Central memory CD8-positive, alpha-beta T cell (primary cell): ENCODE measurements around the gene CTCFL.

ENCODE experiments used
- ATAC-seq: fragments of 150-1000 bp; cut with Tn5 transposase; replicated peaks from 2 replicates; pipeline ENCODE4 v1.10.0; 2022; ENCODE audit warnings: mild to moderate bottlenecking, moderate FRiP score, moderate number of reproducible peaks; ENCODE audit not compliant: poor library complexity, severe bottlenecking; ENCODE audit errors: extremely low read depth
- DNase-seq, 2 donors: peaks; one replicate each; pipeline ENCODE4 v3.0.0; 2021; ENCODE audit warnings: low spot score in 2 of 2
- H3K27ac Mint-ChIP-seq: one replicate; pipeline ENCODE4 v1.8.0; 2022; ENCODE audit warnings: low read depth, mild to moderate bottlenecking, moderate library complexity, mixed read lengths
- H3K27me3 Mint-ChIP-seq: one replicate; pipeline ENCODE4 v1.8.0; 2022; ENCODE audit warnings: mixed read lengths
- H3K36me3 Mint-ChIP-seq: one replicate; pipeline ENCODE4 v1.8.0; 2022; ENCODE audit warnings: mild to moderate bottlenecking, moderate library complexity, mixed read lengths; ENCODE audit not compliant: insufficient read depth
- H3K4me1 Mint-ChIP-seq: one replicate; pipeline ENCODE4 v1.8.0; 2022; ENCODE audit warnings: mixed read lengths
- H3K4me3 Mint-ChIP-seq: one replicate; pipeline ENCODE4 v1.8.0; 2022; ENCODE audit warnings: mild to moderate bottlenecking, moderate library complexity, mixed read lengths
- H3K9me3 Mint-ChIP-seq: one replicate; pipeline ENCODE4 v1.8.0; 2022; ENCODE audit warnings: mixed read lengths

The CTCFL gene

GRCh38 chr20:57564951-57565642 is 40.2 kb upstream of the CTCFL start:
- no peak overlapping the region for H3K4me3 Mint-ChIP-seq
- ATAC-seq (no peak), DNase-seq (no peak)
- no peak overlapping the region for H3K27ac Mint-ChIP-seq
- no peaks in the 10 kb centered on the region for H3K36me3 Mint-ChIP-seq
- peaks cover 77% of the 10 kb centered on the region for H3K27me3 Mint-ChIP-seq
- no peaks in the 10 kb centered on the region for H3K4me1 Mint-ChIP-seq
- H3K9me3 Mint-ChIP-seq: no peaks in the 10 kb centered on the region

- Mint-ChIP-seq H3K4me1 (no peaks in the 10 kb centered on the region), H3K27me3 (peaks cover 77% of the 10 kb centered on the region), H3K9me3 (no peaks in the 10 kb centered on the region), H3K27ac (no peak overlapping the region), H3K4me3 (no peak overlapping the region), H3K36me3 (no peaks in the 10 kb centered on the region)
- ATAC-seq (no peak), DNase-seq (no peak)
Observed at GRCh38 chr20:57564180-57564802, 39.4 kb upstream of the CTCFL start.

- Mint-ChIP-seq H3K9me3 (no peaks in the 10 kb centered on the region), H3K27ac (no peak overlapping the region), H3K36me3 (no peaks in the 10 kb centered on the region), H3K27me3 (peaks cover 77% of the 10 kb centered on the region), H3K4me3 (no peak overlapping the region), H3K4me1 (no peaks in the 10 kb centered on the region)
- ATAC-seq (no peak), DNase-seq (no peak)
Observed at GRCh38 chr20:57563522-57563921, 38.6 kb upstream of the CTCFL start.

GRCh38 chr20:57562541-57563465 is 37.9 kb upstream of the CTCFL start:
- H3K27ac Mint-ChIP-seq: no peak overlapping the region
- H3K9me3 Mint-ChIP-seq: no peaks in the 10 kb centered on the region
- DNase-seq (no peak), ATAC-seq (no peak)
- no peak overlapping the region for H3K4me3 Mint-ChIP-seq
- peaks cover 77% of the 10 kb centered on the region for H3K27me3 Mint-ChIP-seq
- H3K4me1 Mint-ChIP-seq: no peaks in the 10 kb centered on the region
- no peaks in the 10 kb centered on the region for H3K36me3 Mint-ChIP-seq

GRCh38 chr20:57561356-57562279 is 36.7 kb upstream of the CTCFL start:
- peaks cover 78% of the 10 kb centered on the region for H3K27me3 Mint-ChIP-seq
- no peak overlapping the region for H3K27ac Mint-ChIP-seq
- H3K9me3 Mint-ChIP-seq: no peaks in the 10 kb centered on the region
- H3K36me3 Mint-ChIP-seq: no peaks in the 10 kb centered on the region
- H3K4me3 Mint-ChIP-seq: no peak overlapping the region
- no peaks in the 10 kb centered on the region for H3K4me1 Mint-ChIP-seq
- DNase-seq: no peak
- ATAC-seq: no peak

GRCh38 chr20:57560554-57561355 is 35.8 kb upstream of the CTCFL start, which contains the start of gene PCK1:
PCK1 (plus strand) TSS chr20:57561110; CDS start chr20:57561412, 302 bp downstream.
- peaks cover 78% of the 10 kb centered on the region for H3K27me3 Mint-ChIP-seq
- no peaks in the 10 kb centered on the region for H3K9me3 Mint-ChIP-seq
- ATAC-seq (no peak), DNase-seq (no peak)
- no peaks in the 10 kb centered on the region for H3K4me1 Mint-ChIP-seq
- no peaks in the 10 kb centered on the region for H3K36me3 Mint-ChIP-seq
- no peak within 1 kb of the TSS for H3K27ac Mint-ChIP-seq
- H3K4me3 Mint-ChIP-seq: no peak within 1 kb of the TSS

- Mint-ChIP-seq H3K4me3 (no peak overlapping the region), H3K36me3 (no peaks in the 10 kb centered on the region), H3K27me3 (peaks cover 77% of the 10 kb centered on the region), H3K4me1 (no peaks in the 10 kb centered on the region), H3K9me3 (no peaks in the 10 kb centered on the region), H3K27ac (no peak overlapping the region)
- ATAC-seq (no peak), DNase-seq (no peak)
Observed at GRCh38 chr20:57559658-57560553, 35.0 kb upstream of the CTCFL start.

- ATAC-seq (no peak), DNase-seq (no peak)
- no peaks in the 10 kb centered on the region for H3K36me3 Mint-ChIP-seq
- peaks cover 77% of the 10 kb centered on the region for H3K27me3 Mint-ChIP-seq
- no peak overlapping the region for H3K27ac Mint-ChIP-seq
- no peaks in the 10 kb centered on the region for H3K4me1 Mint-ChIP-seq
- no peak overlapping the region for H3K4me3 Mint-ChIP-seq
- no peaks in the 10 kb centered on the region for H3K9me3 Mint-ChIP-seq
Observed at GRCh38 chr20:57559289-57559634, 34.3 kb upstream of the CTCFL start.

GRCh38 chr20:57558614-57559288 is 33.8 kb upstream of the CTCFL start:
- no peak overlapping the region for H3K4me3 Mint-ChIP-seq
- no peaks in the 10 kb centered on the region for H3K36me3 Mint-ChIP-seq
- DNase-seq: no peak
- H3K27ac Mint-ChIP-seq: no peak overlapping the region
- peaks cover 80% of the 10 kb centered on the region for H3K27me3 Mint-ChIP-seq
- ATAC-seq: no peak
- H3K4me1 Mint-ChIP-seq: no peaks in the 10 kb centered on the region
- H3K9me3 Mint-ChIP-seq: no peaks in the 10 kb centered on the region

- no peak overlapping the region for H3K27ac Mint-ChIP-seq
- H3K4me1 Mint-ChIP-seq: no peaks in the 10 kb centered on the region
- H3K27me3 Mint-ChIP-seq: peaks cover 86% of the 10 kb centered on the region
- H3K36me3 Mint-ChIP-seq: no peaks in the 10 kb centered on the region
- no peak overlapping the region for H3K4me3 Mint-ChIP-seq
- H3K9me3 Mint-ChIP-seq: no peaks in the 10 kb centered on the region
- no peak for ATAC-seq
- DNase-seq: no peak
Observed at GRCh38 chr20:57557926-57558613, 33.1 kb upstream of the CTCFL start.
